T-helper 1 cell treated with Interleukin-12 subunit alpha and Interleukin-12 subunit beta and Interleukin-4 antibody, amounts not matched to agents 30 ng/mL and 1 ng/mL, for 36 hours (primary cell): ENCODE measurements around the gene C22orf23. TPM values are rescaled to one million over a fixed set of nuclear protein-coding genes. Genes with fewer than 3 reads are reported as not detected.

Experiments used
- intact Hi-C: fragments of 100-400 bp; cut with micrococcal nuclease; formaldehyde crosslinking; loops from one replicate; pipeline ENCODE4 v1.15.1; 2024
- total RNA-seq: library from RNA; stranded (reverse); gene quantifications from 2 replicates; pipeline ENCODE4 v1.2.3, GENCODE V29; 2022

Gene C22orf23
- total RNA-seq = not detected in 2 replicates

GRCh38 chr22:37953437-37954179 is at the start of gene C22orf23, which contains the start of gene POLR2F:
C22orf23 (minus strand) TSS chr22:37953601; CDS start chr22:37953149, 452 bp downstream.
POLR2F (plus strand) TSS chr22:37953699; CDS start chr22:37953788, 89 bp downstream.
- intact Hi-C loops = loop anchor here (1.0 to 5.0 kb wide), 14 partner anchors 12 to 803 kb away; partner anchors contain the start of genes ANKRD54, CBY1, DMC1 and EIF3L

GRCh38 chr22:37999640-38000272 is 46.4 kb upstream of the C22orf23 start:
- intact Hi-C loops = no loop called here

GRCh38 chr22:37999236-37999635 is 45.8 kb upstream of the C22orf23 start:
- intact Hi-C loops = no loop called here

- intact Hi-C loops = no loop called here
Observed at GRCh38 chr22:37998543-37998942, 45.1 kb upstream of the C22orf23 start.

GRCh38 chr22:37996515-37997246 is 43.3 kb upstream of the C22orf23 start:
- intact Hi-C loops = no loop called here

GRCh38 chr22:37996079-37996478 is 42.7 kb upstream of the C22orf23 start:
- intact Hi-C loops = no loop called here

GRCh38 chr22:37995460-37995859 is 42.1 kb upstream of the C22orf23 start:
- intact Hi-C loops = no loop called here

- intact Hi-C loops = no loop called here
Observed at GRCh38 chr22:37994982-37995381, 41.6 kb upstream of the C22orf23 start.

GRCh38 chr22:37994049-37994448 is 40.6 kb upstream of the C22orf23 start:
- intact Hi-C loops = no loop called here

GRCh38 chr22:37991731-37992442 is 38.5 kb upstream of the C22orf23 start:
- intact Hi-C loops = no loop called here

- intact Hi-C loops = no loop called here
Observed at GRCh38 chr22:37990862-37991261, 37.5 kb upstream of the C22orf23 start.

- intact Hi-C loops = no loop called here
Observed at GRCh38 chr22:37990301-37990700, 36.9 kb upstream of the C22orf23 start.

- intact Hi-C loops = loop anchor here (5.0 kb wide), 1 partner anchor 78 kb away; no protein-coding TSS in a partner anchor
Observed at GRCh38 chr22:37989146-37990045, 36.0 kb upstream of the C22orf23 start.

GRCh38 chr22:37986371-37986770 is 33.0 kb upstream of the C22orf23 start:
- intact Hi-C loops = loop anchor here (5.0 kb wide), 1 partner anchor 81 kb away; no protein-coding TSS in a partner anchor

GRCh38 chr22:37985751-37986281 is 32.4 kb upstream of the C22orf23 start:
- intact Hi-C loops = loop anchor here (5.0 kb wide), 1 partner anchor 81 kb away; no protein-coding TSS in a partner anchor

- intact Hi-C loops = loop anchor here (5.0 kb wide), 1 partner anchor 82 kb away; no protein-coding TSS in a partner anchor
Observed at GRCh38 chr22:37985050-37985585, 31.7 kb upstream of the C22orf23 start.

GRCh38 chr22:37983860-37984791 is 30.7 kb upstream of the C22orf23 start, which contains the start of gene SOX10:
SOX10 (minus strand) TSS chr22:37984555; CDS start chr22:37983784, 771 bp downstream.
- intact Hi-C loops = no loop called here
